Central memory CD4-positive, alpha-beta T cell (primary cell): ENCODE results near the gene OSBPL5.
"Not testable (repeated sequence)": the region's sequence is repeated elsewhere in the genome, so short reads cannot be mapped to it uniquely, and the experiment has no call there.

Experiments
- DNase-seq: peaks from one replicate; pipeline ENCODE4 v3.0.0; 2022

OSBPL5 gene

DNA sequence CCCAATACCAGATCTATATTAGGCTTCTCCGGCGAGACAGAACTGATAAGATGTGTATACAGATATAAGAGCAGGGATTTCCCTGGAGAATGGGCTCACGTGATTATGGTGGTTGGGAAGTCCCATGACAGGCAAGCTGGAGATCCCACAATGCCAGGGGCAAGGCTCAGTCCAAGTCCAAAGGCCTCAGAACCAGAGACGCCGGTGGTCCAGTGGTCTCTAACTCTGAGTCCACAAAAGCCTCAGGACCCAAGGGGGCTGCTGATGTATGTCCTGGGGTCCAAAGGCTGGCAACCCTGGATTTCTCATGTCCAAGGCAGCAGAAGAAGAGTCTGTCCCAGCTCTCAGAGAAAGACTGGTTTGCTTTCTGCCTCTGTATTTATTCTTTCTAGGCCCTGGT is 15.8 kb upstream of the OSBPL5 start:
- DNase-seq: no peak

DNA sequence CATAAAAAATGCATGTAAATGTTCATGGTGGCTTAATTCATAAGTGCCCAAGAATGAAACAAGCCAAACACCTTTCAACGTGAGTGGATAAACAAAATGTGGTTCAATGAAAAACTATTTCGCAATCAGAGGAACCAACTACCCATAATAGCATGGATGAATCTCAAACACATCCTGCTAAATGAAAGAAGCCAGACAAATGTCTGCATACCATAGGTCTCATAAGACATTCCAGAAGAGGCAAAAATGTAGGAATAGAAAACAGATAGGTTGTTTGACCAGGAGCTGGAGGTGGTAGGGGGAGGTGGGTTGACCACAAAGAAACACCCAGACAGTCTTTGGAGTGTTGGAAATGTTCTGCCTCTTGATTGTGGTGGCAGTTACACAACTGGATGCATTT is 13.2 kb upstream of the OSBPL5 start:
- no peak for DNase-seq

DNA sequence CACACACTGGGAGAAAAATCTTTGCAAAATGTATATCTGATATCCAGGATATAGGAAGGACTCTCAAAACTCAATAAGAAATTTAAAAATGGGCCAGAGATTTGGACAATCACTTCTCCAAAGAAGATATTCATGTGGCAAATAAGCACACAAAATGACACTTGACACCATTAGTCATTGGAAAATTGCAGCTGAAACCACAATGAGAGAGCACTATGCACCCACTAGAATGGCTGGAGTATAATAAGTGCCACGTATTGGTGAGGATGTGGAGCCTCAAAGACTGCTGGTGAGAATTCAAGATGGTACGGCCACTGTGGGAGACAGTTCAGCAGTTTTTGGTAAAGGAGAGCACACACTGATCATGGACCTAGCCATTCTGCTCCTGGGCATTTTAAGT is 12.8 kb upstream of the OSBPL5 start:
- no peak for DNase-seq

DNA sequence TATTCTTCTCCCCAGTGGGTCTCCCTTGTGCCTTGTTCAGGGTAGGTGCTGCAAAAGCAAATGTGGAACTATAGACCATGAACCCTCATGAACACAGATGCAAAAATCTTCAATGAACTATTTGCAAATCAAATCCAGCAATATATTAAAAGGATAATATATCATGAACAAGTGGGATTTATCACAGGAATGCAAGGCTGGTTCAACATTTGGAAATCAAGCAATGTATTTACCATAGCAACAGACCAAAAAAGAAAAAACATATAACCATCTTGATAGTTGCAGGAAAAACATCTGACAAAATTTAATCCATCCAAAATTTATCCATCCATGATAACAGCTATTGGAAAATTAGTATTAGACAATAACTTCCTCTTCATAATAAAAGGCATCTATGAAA is 11.4 kb upstream of the OSBPL5 start:
- no peak for DNase-seq

DNA sequence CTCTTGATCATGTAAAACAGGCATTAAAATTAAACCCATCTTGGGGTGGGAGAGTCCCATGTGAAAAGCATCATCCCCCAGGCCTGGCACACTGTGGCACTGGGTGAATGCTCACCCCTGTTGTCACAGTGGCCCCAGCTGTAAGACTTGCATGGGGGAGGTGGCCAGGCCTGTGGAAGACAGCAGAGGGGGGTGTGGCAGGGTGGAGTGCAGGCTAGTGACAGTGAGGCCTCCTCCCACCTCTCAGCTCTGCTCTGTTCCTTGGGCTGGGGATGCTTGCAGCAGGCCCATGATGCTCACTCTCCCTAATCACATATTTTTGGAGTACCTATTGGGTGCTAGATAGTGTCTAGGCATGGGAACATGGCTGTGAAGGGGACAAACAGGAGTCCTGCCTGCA is 10.1 kb upstream of the OSBPL5 start:
- no peak for DNase-seq

DNA sequence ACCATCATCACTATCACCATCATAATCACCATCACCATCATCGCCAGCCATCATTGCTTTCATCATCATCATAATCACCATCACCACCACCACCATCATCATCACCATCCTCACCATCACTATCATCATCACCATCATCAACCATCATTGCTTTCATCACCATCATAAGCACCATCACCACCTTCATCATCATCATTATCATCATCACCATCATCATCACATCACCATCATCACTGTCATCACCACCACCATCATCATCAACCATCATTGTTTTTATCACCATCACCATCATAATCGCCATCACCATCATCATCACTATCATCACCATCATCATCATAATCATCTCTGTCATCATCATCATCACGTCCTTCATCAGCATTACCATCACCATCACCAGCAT is 9.3 kb upstream of the OSBPL5 start:
- no peak for DNase-seq

DNA sequence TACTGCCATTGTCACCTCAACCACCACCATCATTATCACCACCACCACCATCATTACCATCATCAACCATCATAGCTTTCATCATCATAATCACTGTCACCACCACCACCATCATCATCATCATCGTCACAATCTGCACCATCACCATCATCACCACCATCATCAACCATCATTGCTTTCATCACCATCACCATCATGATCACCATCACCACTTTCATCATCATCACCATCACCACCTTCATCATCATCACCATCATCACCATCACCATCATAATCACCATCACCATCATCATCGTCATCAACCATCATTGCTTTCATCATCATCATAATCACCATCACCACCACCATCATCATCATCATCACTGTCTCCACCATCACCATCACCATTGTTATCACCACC is 8.7 kb upstream of the OSBPL5 start:
- no peak for DNase-seq

DNA sequence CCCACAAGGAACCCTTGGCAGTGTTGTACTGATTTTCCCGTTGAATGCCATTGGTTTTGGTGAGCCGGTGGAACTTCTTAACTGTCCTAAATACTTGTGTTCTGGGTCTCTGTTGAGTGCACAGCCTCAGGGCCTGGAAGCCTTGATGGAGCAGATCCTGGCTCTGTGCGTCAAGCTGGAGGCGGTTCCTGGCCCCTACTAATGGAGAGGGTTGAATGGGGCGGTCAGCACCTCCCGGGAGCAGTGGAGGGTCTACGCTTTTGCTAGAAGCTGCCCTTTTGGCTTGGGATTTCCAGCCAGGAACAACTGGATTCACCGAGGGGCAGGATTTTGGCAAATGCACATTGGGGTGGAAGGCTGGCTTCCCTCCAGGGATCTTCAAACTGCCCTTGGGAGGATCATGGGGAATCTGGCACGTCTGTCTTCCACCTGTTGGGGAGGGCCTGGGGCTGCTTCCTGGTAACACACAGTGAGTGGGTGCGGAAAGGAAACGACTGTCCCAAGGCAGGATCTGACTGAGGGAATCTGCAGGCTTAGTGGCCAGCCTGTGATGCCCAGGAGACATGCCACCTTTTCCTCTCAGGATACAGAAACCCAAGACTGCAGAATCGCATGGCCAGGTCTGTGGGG is 6.9 kb upstream of the OSBPL5 start:
- no peak for DNase-seq

DNA sequence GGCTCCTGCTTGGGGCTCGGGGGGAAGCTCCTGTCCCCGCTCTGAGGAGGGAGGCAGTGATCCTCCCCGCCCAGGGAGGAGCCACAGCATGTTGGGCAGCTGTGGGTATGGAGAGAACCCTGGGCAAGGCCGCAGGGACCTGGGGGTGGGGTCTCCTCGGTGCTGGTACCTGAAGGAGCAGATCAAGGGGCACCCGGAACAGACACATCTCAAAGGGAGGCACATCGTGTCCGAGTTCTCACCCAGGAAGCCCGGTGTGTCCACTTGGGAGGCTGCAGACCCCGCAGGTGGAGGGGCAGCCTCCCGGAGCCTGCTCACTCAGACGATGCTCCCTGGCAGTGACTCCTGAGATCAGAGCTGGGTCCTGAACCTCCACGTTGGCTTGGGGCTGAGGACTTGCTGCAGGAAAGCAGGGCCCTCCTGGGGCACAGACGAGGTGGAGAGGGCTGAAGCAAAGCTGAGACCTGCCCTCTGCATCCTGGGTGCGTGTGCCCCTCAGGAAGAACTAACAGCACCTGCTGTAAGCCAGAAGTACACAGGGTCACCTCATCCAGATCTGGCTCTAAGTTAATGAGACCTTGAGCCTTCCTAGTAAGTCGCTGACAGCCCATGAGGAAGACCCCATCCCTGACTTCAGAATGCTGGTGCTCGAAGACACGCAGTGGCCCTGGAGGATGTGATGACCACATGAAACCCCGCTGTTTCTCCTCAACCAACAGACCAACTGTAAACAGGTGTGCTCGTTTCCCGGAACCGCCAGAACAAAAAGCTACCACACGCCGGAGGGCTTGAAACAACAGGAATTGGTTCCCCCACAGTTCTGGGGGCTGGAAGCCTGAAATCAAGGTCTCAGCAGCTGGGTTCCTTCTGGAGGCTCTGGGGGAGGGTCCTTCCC is 5.9 kb upstream of the OSBPL5 start:
- no peak for DNase-seq

DNA sequence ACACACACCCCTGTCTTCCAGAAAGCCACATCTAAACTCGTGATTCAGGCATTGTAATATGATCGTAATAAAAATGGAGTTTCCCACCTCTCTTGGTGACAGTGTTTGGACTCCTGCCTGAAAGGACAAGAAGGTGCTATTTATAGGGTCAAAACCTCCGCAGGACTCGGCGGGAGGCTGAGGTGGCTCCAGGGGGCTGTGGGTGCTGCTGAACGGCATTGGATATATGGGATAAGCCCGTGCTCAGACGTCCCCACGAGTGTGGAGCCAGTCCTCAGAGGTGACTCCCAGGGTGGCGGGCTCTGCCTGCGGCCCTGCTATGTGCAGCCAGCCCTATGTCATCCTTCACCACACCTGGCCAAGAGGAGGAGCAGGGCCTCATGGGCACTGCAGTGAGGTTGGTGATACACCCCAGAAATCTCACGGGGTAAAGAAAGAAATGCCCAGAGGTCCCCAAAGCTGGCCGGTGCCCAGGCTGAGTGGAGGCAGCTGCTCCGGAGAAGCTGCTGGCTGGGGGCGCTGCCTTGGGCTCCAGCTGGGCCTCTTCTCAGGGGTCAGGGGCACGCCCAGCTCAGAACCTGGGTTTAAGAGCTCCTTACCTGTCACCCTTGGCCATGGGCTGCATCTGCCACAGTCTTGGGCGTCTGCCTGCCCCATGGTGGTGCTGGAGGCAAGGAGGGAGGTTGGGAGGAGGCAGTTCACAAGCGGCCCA is 5.1 kb upstream of the OSBPL5 start:
- no peak for DNase-seq

DNA sequence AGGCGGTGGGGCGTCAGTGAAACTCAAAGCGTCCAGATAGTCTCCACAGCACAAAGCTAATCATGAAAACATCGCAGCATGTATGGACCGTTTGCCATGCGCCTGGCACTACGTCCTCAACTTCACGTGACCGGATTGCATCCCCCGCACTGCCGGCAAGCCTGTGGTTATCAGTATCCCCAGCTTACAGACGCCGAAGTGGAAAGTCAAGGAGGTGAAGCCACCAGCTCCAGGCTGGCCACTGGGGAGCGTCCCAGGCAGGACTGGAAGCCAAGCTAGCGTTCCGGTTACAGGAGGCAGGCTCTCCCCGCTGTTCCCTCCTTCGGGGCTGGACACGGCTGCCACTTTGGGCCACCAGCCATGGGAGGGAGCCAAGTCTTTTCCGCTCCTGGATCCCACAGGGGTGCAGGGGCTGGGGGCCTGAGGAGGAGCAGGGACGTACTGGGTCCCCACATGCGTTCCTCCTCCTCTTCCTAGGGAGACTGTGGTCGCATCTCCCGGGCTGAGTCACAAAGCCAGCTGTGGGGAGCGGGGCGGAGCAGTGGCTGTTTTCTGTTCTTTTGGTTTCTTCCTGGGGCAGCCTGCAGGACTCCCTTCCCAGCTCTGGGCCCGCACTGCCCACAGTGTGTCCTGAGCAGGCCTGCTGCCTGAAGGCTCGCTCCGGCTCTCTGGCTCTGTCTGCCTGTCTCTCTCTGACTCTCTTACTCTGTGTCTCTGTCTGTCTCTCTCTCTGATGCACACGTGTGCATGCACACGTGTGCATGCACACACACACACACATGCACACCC is 4.3 kb upstream of the OSBPL5 start:
- no peak for DNase-seq

DNA sequence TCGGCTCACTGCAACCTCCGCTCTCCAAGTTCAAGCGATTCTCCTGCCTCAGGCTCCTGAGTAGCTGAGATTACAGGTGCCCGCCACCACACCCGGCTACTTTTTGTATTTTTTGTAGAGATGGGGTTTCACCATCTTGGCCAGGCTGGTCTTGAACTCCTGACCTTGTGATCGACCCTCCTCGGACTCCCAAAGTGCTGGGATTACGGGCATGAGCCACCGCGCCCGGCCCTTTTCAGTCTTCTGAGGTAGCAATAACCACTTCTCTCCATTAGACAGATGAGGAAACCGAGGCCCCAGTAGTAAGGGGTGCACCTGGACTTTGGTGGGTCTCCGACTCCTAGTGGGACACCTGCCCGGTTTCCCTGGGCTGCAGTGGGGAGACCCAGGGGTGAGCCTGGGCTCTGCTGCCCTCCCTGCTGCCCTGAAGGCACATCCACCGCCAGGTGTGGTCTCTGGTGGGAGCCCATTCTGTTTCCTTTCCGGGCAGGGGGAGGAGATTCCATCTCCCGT is 3.7 kb upstream of the OSBPL5 start:
- DNase-seq: not testable (repeated sequence)

DNA sequence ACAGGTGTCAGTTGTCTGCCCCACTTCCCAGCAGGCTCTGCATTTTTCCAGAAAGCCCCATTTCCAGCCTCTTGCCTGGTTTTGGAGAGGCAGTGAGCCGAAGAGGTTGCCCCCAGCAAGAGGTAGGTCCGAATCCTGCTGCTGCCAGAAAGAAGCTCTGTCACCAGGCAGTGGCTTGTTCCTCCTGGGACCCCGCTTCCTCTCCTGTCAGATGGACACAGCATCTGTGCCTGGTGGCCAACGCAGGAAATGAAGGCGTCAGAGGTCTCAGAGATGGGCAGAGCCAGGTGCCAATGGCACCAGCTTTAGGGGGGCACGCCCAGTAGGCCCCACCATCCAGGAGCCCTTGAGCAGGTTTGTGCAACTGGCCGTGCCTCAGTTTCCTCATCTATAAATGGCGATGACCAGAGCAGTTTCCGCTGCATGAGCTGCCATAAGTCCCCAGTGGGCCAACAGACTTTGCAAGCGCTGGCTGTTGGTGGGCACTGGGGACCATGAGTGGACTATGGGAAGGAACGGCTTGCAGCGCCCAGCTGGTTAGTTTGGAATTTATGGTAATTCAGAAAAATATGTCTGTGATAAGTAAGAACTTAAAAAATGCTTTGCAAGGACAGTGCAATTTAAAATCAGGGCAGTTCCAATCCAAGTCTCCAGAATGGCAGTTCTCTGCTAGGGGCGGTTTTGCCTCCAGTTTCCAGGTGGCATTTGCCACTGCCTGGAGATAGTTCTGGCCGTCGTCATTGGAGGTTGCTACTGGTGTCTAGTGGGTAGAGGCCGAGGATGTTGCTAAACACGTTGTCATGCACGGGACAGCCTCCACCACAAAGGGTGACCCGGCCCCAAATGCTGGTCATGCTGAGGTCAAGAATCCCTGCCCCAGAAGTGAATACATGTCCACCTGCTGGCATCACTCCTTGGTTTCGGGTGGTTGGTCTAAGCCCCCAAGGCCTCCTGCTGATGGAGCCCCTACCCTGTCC is 2.3 kb upstream of the OSBPL5 start:
- no peak for DNase-seq

DNA sequence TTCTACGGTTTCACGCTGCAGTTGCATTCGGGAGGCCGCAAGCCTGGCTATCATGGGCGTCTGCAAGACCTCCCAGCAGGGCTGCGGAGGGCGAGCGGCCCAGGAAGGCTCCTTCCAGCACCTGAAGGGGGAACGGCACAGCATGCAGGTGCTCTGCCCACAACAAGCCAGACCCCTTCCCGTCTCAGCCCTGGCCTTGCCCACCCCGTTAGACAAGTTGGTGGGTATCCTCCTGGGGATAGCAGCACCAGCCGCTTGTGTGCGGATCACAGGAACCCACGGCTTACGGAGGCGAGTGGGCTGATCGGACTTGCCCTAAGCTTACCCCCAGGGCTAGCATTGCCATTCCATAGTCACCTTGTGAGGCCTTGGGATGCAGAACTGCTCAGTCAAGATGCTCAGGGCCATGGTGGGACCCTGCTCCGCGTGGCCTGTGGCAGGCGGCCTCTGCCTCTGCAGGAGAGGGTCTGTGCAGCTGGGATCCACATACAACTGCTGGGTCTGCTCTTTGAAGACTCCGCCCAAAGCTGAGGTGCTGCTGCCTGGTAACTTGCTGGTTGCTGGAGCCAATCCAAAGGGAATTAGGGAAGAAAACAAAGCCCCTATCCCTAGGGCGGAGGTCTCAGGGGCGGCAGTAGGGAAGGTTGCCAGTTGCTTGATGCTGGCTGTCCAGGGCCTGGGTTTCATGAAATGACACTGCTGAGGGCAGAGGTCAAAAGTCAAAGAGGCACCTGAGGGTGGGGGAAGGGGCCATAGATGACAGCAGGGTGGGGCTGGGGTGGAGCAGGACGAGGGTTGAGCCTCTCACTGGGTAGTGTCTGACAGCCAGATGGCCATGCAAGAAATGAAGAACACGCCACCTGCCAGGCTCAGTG is 1.4 kb upstream of the OSBPL5 start:
- DNase-seq: no peak

DNA sequence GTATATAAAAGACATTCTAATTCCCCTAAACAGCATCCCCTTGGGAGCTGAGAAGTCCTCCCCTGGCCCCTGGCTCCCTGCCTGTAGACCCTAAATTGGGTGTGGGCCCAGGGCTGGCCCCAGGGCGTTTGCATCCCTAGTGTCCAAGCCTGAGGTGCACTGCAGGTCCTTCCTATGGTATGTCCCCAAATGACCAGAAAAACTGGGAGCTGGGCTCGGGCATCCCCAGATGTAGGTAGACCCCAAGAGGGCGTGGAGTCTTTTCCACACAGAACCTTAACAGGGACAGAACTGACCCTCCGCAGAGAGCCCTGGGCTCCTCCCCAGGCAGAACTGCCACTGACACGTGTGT is 782 bp upstream of the OSBPL5 start:
- DNase-seq: no peak

DNA sequence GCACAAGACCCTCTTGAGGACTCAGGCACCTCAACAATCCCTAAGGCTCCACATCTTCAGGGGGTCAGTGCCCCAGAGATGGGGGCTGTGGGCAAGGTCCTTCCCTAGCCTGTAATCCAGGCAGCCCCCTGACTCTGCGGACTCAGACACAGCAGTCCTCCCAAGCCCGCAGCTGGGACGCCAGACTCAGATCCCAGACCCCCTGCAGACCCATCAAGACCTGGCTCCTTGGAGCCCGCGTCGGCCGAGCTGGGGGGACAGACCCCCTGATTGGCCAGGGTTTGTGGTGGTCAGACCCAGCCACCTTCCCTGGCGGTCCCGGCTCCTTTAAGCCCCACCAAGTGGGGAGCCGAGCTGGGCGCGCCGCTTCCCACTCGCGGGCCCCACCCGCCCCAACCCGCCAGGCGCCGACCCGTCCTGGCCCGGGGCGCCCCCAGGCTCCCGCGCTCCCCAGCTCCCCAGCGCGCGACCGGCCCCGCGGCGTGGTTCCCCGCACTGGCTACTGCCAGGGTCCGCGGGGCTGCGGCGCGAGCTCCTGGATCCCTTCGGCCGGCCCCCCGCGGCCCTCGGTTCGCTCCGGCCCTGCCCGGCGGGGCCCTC is 458 bp downstream of the OSBPL5 start:
- no peak for DNase-seq

DNA sequence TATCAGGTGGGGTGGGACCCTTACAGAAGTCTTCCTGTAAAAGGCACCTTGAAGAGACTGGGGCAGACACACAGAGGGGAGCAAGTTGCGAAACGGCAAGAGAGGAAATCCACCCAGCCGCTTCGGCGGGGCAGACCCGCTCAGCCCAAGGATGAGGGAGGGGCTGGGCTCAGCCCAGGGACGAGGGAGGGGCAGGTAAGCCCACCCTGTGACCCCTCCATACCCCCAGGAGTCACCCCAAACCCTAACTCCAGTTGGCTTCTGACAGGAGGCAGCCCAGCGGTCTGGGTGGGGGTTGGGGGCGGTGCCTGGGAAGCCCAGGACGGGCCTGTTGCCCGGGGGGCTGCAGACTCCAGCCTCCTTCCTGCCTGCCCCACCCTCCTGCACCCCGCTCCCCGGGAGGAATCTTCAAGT is 965 bp downstream of the OSBPL5 start:
- DNase-seq: no peak

DNA sequence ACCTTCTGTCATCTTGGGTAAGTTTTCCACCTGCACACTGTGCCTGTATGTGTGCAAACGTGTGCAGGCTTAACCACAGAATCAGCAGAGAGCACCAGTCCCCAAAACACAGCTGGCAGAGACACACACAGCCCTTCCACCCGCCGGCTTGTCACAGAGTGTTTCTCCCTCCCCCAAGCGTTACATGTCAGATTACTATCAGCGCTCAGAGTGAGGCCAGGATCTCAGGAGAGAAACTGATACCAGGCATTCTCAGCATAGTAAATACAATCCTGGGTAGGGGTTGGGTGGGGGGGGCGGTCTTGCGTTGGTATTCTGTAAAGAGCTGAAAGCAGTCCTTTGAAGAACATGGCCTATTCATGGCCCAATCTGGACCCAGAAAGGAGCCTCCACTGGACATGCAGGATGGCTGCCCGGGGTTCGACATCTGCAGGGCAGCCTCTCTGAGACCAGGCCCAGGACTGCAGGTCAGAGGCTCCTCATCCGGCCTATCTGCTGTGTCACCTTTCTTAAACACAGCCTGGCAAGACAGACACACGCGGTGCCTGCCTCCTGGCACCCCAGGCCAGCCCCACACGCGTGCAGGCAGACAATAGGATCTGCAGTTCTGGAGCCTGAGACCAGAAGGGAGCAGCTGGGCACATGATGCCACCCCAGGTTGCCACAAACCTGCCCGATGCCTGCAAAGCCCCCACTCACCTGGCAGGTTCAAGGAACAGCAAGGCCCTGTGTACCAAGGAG is 1.7 kb downstream of the OSBPL5 start:
- no peak for DNase-seq
